ENCODE measurements around the gene RPL31.

The RPL31 gene

DNA sequence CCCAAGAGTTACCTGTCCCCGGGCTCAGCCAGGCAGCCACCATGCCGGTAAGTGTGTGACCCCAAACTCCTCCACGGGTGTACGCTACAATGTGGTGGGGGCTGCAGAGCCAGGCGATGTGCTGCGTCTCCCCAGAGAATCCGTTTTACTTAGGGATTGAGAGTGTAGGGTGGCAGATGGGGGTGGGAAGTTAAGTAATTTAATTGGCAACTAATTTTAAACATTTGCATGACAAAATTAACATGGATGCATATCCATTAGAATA is 26.6 kb upstream of the RPL31 start:
- no peak for DNase-seq (ENCODE audit: low read depth)

DNA sequence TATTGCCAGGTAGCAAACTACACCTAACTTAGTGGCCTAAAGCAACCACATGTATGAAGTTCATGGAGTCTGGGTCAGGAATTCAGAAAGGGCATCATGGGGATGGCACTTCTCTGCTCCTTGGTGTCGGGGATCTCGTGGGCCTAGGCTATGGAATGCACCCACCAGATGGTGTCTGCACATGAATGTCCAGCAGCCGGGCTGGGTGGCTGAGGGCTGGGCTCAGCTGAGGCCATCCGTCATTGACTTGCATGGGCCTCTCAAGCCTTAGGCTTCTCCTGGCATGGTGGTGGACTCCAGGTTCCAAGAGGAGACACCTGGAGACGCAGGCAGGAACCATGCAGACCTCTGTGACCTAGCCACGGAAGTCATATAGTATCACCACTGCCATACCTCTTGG is 26.0 kb upstream of the RPL31 start:
- no peak for DNase-seq (ENCODE audit: low read depth)

DNA sequence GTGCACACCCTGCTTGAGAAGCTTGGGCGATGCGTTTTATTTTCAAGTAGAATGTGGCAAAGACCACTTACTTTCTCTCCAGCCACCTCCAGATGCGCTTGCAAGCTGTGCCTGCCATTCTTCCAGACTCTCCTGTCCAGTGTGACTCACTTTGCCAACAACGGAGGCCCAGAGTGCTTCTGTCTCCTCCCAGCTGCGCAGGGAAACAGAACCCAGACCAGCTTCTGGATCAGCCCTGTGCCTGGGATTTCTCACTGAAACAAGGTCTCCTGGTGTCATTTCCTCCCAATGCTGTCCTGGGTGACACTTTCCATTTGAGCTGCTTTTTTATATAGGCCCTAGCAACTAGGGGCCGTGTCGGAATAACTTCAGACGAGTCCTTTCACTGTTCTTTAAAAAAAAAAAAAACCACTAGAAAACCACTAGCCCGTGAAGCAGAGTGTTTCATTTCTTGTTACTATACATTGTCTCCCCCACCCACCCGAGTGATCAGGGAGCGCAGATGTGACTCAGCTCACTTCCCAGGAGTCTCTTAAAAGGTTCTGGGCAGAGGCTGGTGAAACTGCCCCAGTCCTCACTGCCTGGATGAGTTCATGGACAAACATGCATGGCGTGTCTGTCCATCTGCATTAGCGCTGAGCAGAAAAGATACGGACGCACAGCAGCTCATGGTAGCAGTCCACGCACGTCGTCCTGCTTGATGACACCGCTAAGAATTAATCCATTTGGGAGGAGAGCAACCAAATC is 25.3 kb upstream of the RPL31 start:
- no peak for DNase-seq (ENCODE audit: low read depth)

DNA sequence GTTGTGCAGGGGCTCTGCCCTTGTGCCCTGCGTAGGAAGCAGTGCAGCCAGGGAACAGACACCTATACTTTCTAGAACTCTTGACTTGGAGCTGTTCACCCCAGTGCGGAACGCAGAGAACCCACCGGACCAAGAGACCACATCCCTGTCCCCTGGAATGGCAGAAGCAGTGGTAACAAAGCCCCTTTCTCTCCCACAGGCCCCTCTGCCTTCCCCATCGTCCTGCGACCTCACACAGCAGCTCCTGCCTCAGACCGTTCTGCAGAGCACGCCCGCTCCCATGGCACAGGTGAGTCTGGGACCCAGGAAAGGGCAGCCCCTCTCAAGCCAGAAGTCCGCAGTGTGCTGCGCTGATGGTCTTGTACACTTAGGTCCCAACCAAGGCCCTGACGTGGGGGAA is 24.6 kb upstream of the RPL31 start:
- DNase-seq (ENCODE audit: low read depth): no peak

DNA sequence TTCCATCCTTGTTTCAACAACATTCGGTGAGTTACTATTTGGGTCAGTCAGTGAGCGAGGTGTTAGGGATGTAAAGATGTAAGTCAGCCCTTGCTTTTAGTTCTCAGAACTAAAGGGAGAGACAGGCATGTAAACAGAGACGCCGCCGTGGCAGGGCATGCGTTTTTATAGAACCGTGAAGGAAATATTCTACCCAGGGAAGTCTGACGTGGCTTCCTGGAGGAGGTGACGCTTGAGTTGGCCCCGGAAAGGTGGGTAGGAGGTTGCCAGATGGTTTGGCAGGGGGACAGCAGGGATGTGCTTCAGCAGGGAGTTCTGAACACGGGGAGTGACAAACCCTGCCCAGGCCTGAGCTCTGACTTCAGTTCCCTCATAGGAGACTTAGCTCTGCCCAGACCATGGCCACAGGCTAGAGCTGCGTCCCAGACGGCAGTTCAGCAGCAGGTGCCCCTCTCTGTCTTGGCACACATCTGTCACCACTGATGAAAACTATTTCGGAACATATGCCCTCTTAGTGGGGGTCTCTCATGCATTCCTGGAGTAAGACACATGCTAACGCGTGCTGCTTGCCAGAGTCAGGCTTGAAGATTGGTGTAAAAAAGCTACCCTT is 23.4 kb upstream of the RPL31 start:
- DNase-seq (ENCODE audit: low read depth): no peak

DNA sequence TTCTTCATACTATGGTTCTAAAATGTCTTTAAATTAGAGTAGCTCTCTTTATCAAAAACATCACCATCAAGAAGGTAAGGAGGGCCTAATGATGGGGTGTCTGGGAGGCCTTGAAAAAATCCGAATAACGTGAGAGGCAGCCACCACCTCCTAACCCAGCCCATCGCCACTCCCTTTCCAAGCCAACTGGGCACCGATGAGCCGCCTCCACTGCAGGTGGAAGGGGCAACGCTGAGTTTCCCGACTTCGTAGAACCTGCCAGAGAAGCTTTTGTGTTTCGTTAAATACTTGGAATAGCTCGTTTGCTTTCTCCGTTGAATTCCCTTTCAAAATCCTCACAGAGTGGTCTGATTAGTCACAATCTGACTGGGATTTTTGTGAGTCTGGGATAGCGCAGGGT is 22.0 kb upstream of the RPL31 start:
- no peak for DNase-seq (ENCODE audit: low read depth)

DNA sequence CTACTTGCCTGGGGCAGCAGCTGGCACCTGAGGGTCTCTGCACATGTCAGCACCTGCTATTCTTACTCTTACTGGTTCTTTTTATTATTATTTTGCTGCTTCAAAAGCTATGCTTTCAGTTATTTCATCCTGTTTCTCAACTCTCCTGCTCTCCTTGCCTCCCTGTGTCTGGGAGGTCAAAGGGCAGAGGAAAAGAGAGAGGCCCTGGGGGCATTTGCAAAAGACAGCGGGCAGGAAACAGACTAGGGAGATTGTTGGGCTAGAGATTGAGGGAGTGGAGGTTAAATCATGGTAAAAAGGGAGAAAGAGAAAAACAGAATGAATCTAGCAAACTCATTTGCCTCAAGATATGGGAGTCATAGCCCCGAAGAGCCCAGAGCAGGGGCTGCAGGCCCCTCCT is 21.1 kb upstream of the RPL31 start:
- no peak for DNase-seq (ENCODE audit: low read depth)

DNA sequence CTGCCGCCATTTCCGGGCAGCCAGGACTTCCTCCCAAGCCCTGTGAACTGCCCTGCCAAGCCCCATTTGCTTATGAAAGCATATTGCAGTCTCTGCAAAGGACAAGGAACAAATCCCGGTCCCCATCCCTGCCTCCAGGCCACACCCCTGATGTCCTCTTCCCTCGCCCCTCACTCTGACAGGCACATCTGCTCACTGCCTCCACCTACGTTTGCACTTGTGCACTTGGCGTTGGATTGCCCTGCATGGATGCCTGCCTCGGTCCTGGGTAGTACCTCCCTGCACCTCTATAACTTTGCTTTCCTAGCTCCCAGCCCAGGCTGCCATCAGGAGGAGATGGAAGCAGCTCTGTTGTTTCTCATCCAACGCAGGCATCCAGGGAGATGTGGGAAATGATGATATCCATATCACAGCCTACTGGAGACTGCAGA is 19.6 kb upstream of the RPL31 start:
- no peak for DNase-seq (ENCODE audit: low read depth)

DNA sequence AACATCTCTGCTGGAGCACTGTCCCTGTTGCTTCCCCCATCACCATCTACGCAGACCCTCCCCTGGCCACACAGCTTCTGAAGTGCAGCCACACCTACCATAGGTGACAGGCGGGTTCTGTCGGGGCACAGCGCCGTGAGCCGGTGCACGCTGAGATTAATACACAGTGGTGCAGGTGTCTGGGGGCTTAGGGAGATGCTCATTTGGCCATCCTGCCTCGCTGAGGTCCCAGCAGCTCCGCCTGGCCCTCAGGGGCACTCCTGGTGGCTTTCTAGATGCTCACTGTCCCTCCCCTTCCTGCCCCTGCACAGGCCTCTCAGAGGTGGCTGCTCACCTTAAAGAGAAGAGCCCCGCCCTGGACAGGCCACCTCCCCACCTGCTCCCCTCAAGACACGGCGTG is 18.9 kb upstream of the RPL31 start:
- DNase-seq (ENCODE audit: low read depth): no peak

DNA sequence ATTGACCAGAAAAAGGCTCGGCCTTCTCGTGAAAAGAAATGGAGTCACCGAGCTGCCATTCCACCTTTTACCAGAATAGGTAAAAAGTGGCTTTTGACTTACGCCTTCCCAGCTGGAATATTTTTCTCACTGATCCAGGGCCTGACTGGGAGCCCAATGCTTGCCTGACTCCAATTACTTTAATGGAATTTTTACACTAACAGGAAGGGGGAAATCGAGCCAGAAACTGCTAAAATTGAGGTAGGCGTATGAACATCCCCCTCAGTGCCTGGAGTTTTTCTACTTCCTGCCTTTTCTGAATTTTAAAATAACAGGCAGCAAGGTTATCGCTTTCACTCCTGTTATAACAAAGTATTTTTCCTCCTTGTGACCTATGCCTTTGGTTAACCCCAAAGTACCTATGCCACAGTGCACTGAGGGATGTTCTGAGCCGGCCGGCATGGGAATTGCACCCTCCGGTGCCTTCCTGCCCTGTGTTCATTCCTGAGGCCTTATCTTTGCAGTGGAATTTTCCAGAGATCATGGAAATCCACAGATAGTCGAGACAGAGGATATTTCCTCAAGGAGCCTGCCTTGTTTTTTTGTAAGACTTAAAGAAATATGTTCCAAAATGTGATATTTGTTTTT is 18.3 kb upstream of the RPL31 start:
- DNase-seq (ENCODE audit: low read depth): no peak

DNA sequence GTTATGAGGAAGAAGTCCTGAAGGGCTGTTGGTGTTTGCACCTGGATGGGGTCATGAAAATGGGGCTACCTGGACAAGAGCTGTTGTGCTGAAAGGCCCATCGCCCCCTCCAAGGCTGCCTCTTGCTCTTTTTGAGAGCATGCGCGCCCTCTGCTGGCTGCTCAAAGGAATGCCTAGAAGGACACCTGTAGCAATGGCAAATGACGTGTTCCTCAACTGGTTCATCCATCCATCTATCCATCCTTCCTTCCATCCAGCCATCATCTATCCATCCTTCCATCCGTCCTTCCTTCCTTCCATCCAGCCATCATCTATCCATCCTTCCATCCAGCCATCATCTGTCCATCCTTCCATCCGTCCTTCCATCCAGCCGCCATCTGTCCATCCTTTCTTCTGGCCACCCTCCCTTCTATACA is 17.2 kb upstream of the RPL31 start:
- peak; percentile 63 for DNase-seq (ENCODE audit: low read depth)

DNA sequence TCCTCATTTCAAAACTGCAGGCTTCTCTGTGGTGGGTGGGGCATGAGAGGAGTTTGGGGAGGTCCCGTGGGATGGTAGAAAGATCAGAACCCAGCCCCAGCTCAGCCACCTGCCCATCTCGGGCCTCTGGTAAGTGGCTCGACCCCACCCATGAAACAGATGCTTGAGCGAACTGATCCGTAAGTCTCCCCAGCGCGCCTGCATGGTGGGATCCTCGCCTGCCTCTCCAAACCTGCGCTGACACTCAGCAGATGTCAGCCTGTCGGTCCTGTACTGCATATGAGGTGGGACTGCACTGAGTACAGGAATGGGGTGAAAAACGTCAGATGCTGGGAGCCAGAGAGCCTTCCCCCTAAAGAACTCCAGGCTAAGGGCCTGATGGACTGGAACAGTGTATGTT is 15.9 kb upstream of the RPL31 start:
- no peak for DNase-seq (ENCODE audit: low read depth)

DNA sequence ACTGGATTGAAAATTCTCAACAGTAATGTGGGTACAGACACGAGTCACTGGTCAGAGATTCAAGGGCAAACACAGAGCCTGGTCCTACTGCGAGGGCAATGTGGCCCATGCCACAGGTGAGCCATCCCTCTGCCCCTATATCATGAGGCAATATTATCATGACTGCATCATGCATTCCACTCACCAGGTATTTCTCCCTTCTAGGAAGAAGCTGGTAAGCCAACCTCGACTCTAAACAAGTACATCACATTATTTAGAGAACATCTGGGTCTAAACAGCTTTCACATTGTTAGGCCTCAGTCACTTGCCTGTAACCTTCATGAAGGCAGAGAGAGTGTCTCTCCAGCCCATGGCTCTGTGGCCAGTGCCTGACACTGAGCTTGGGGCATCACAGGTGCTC is 14.6 kb upstream of the RPL31 start:
- no peak for DNase-seq (ENCODE audit: low read depth)

DNA sequence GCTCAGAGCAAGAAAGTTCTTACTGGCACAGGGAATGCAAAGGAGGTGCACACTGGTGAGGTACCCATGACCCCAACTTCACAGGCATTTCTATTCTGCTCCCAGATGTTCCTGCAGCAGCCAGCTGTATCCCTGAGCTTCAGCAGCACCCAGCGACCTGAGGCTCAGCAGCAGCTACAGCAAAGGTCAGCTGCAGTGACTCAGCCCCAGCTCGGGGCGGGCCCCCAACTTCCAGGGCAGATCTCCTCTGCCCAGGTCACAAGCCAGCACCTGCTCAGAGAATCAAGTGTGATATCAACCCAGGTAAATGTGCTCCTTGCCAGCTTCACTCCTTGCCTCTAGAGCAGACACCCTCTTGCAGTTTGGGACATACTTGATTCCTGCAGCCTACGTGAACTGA is 14.1 kb upstream of the RPL31 start:
- DNase-seq (ENCODE audit: low read depth): no peak

DNA sequence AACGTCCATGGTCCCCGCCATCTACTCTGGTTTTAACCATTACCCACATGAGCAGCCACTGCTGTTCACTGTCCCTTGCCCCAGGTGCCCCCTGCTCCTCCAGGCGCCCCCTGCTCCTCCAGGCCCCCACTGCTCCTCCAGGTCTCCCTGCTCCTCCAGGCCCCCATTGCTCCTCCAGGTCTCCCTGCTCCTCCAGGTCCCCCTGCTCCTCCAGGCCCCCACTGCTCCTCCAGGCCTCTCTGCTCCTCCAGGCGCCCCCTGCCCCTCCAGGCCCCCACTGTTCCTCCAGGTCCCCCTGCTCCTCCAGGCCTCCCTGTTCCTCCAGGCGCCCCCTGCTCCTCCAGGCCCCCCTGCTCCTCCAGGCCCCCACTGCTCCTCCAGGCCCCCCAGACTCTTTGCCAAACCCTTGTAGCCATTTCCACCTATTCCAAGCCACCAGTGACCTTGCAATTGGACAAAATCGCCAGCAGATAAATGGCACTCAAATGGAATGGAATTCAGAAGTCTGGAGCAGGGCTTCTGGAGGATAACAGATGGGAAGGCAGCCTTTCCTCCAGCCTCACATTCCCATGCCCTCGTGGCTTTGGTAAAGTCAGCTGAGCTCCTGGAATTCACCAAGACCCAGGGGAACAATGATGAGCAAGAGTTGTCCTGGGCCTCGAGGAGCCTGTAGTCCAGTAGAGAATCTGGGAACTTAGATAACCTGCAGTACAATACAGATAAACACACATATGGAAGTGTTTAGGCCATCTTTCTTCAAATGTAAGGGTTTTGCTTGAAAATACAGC is 13.3 kb upstream of the RPL31 start:
- no peak for DNase-seq (ENCODE audit: low read depth)

DNA sequence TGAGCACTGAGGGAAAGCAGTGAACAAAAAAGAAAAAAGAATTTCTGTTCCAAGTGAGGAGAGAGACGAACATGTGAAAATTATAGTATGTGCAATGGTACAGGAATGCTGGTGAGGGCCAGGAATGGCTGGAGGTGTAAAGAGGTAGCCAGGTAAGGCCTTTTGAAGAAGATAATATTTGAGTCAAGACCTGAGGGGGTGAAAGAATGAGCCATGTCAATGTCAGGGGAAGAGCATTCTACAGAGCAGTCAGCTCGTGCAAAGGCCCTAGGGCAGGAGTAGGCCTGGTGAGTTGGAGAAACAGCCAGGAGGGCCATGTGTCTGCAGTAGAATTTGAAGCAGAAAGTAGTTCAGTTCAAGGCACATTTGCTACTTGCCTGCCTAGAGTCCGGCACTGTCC is 12.4 kb upstream of the RPL31 start:
- DNase-seq (ENCODE audit: low read depth): no peak

DNA sequence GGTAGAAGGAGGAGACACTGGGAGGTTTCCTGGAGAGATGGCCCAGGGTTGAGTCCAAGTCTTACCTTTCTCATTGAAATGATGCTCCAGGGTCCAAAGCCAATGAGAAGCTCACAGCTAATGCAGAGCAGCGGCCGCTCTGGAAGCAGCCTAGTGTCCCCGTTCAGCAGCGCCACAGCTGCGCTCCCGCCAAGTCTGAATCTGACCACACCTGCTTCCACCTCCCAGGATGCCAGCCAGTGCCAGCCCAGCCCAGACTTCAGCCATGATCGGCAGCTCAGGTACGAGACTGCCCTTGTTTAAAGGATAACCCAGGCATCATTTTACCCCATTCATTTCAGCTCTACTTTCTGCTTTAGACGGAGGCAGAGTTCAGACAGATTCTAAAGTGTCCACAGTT is 11.9 kb upstream of the RPL31 start:
- DNase-seq (ENCODE audit: low read depth): no peak

DNA sequence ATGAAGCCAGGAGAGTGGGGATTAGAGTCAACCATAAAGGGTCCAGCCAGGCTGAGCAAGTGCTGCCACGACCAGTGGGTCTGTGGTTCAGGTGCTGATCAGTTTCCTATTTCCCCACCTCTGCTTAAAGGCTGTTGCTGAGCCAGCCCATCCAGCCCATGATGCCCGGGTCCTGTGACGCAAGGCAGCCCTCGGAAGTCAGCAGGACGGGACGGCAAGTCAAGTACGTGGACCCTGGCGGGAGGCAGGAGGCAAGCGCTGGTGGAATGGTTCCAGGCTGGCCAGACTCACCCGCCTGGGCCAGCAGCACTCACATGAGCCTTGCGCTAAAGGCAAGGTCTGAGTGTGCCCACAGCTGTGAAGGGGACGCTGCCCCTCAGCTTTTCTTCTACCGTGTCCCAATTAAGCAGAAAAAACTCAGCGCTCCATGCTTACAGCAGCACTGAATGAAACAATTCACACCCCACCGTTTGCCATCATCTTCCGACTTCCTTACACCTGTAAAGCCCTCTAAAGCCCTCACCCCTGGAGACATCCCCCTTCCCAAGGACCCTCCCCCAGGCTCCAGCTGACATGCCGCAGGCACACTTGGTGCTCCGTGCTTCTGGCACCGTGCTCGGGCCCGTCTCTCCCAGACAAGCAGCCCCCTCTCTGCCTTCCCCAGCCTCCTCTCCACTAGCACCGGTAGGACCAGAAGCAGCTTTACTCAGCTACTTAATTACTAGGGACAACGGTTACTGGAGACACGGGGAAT is 11.3 kb upstream of the RPL31 start:
- no peak for DNase-seq (ENCODE audit: low read depth)

DNA sequence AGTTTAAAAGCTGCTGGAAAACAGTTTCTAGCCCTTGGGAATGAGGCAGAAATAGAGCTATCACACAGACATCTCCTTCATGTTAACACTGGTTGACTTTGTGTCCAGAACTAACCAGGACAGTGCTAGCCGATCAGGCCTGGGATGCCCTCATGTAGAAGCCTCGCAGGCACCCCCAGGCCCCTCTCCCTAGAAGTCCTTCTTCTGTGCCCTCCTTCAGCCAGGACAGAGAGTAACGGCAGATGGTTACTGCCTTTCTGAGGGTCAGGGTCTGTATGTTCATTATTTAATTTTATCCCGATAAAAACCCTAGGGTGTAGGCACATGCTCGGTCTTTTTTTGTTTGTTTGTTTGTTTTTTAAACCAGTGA is 10.7 kb upstream of the RPL31 start:
- no peak for DNase-seq (ENCODE audit: low read depth)

DNA sequence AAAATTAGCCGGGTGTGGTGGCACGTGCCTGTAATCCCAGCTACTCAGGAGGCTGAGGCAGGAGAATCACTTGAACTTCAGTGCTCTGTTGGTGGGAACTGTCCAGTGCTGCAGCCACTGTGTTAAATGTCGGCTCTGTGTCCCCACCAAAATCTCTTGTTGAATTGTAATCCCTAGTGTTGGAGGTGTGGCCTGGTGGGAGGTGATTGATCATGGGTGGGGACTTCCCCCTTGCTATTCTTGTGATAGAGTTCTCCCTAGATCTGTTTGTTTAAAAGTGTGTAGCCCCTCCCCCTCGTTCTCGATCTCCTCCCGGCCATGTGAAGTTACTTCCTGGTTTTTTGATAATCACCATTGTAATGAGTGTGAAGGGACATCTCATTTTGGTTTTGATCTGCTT is 9.8 kb upstream of the RPL31 start:
- DNase-seq (ENCODE audit: low read depth): no peak

DNA sequence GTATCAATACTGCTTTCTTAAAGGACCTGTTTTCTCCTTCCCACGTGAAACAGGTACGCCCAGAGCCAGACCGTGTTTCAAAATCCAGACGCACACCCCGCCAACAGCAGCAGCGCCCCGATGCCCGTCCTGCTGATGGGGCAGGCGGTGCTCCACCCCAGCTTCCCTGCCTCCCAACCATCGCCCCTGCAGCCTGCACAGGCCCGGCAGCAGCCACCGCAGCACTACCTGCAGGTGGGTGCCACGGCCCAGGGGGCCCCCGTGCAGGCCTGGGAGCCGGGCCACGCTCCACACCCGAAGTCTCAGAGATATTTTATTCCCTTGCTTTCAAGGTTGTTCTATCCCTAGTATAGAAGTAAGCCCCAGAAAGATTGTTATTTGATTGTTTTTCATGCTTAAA is 8.8 kb upstream of the RPL31 start:
- DNase-seq (ENCODE audit: low read depth): no peak

DNA sequence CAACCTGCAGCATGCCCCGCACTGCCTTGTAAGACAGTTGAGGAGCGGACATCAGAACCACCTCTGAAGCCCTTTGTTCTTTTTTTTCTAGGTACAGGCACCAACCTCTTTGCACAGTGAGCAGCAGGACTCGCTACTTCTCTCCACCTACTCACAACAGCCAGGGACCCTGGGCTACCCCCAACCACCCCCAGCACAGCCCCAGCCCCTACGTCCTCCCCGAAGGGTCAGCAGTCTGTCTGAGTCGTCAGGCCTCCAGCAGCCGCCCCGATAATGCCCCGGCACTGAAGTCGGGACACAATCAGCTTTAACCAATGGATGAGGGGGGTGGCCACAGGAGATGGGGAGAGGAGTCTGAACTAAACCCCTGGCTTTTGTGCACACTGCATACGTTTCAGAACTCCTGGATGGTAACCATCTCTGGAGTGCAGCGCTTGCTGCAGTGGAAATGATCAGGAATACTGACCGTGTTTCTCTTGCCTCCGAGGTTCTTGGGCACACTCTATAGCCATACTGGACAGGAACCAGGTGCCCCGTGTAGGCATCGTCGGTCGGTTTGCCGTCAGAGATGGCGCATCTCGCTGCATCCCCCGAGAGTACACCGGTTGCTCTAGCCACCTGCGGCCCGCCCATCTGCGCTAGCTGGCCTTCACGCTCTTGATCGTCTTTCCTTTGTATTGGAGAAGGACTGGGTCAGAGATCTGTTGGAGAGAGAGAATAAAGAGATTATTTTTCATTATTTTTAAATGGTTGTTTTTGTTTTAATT is 6.6 kb upstream of the RPL31 start:
- DNase-seq (ENCODE audit: low read depth): no peak

All from activated T-helper 9 cell treated with anti-CD3 and anti-CD28 coated beads, Interleukin-2, amount 50 U/mL, for 16 hours (primary cell).